ENCODE data around the gene IRGC.

DNA sequence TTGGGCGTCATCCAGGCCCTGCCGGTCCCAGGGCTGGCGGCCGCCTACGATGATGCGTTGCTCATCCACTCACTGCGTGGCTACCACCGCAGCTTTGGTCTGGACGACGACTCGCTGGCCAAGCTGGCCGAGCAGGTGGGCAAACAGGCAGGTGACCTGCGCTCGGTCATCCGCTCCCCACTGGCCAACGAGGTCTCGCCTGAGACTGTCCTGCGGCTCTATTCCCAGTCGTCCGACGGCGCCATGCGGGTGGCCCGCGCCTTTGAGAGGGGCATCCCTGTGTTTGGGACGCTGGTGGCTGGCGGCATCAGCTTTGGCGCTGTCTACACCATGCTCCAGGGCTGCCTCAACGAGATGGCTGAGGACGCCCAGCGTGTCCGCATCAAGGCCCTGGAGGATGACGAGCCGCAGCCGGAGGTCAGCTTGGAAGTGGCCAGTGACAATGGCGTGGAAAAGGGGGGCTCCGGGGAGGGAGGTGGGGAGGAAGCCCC is 3.5 kb downstream of the IRGC start:
- TF ChIP-seq, protein P1, sequence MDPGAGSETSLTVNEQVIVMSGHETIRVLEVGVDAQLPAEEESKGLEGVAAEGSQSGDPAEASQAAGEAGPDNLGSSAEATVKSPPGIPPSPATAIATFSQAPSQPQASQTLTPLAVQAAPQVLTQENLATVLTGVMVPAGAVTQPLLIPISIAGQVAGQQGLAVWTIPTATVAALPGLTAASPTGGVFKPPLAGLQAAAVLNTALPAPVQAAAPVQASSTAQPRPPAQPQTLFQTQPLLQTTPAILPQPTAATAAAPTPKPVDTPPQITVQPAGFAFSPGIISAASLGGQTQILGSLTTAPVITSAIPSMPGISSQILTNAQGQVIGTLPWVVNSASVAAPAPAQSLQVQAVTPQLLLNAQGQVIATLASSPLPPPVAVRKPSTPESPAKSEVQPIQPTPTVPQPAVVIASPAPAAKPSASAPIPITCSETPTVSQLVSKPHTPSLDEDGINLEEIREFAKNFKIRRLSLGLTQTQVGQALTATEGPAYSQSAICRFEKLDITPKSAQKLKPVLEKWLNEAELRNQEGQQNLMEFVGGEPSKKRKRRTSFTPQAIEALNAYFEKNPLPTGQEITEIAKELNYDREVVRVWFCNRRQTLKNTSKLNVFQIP (CRISPR knock-in tag; IDR thresholded peaks at IDR 0.05; ENCODE audit: borderline replicate concordance, low read depth) = no peak
- TF ChIP-seq OSR1 (CRISPR knock-in tag; IDR thresholded peaks at IDR 0.05) = no peak
- no peak for TF ChIP-seq ZFP3 (CRISPR knock-in tag; IDR thresholded peaks at IDR 0.05)
